Measurements from ENCODE around the gene KPTN. TPM values are rescaled to one million over a fixed set of nuclear protein-coding genes. Genes with fewer than 3 reads are reported as not detected.
A peak's percentile ranks its signal among the peaks of the same experiment; 100 is the strongest.

Gene KPTN
- total and polyA plus RNA-seq, 2 of the 13 experiments (the other 11 are each of a cell fraction or from before 2014, with no cell fraction given), result 9.1 to 13.3 TPM

GRCh38 chr19:47483800-47484690, at the start of gene KPTN (continued):
- TF ChIP-seq ZFP36 (IDR thresholded peaks at IDR 0.05; ENCODE audit: borderline replicate concordance, low read depth, low read length, partially characterized antibody), result no peak
- no peak for TF ChIP-seq ZNF383 (CRISPR knock-in tag; IDR thresholded peaks at IDR 0.05; ENCODE audit: borderline replicate concordance)
- TF ChIP-seq ZNF331 (CRISPR knock-in tag; IDR thresholded peaks at IDR 0.05), result no peak
- TF ChIP-seq ZNF460 (CRISPR knock-in tag; IDR thresholded peaks at IDR 0.05; ENCODE audit: borderline replicate concordance), result no peak
- peak; percentile 82; the same call in 1 of the 2 replicates for TF ChIP-seq KDM3A (CRISPR knock-in tag; IDR thresholded peaks at IDR 0.05; ENCODE audit: low read depth)
- TF ChIP-seq PATZ1 (CRISPR knock-in tag; IDR thresholded peaks at IDR 0.05), result peak; percentile 67
- TF ChIP-seq DR1 (CRISPR knock-in tag; IDR thresholded peaks at IDR 0.05), result 0 out of 2 replicates have a peak, but pooled peaks have one; percentile 43
- TF ChIP-seq ZBTB39 (CRISPR knock-in tag; IDR thresholded peaks at IDR 0.05), result no peak
- no peak for TF ChIP-seq ZNF7 (CRISPR knock-in tag; IDR thresholded peaks at IDR 0.05)
- no peak for TF ChIP-seq HDAC6 (IDR thresholded peaks at IDR 0.05; ENCODE audit: low read depth, low read length)
- TF ChIP-seq ZNF224 (CRISPR knock-in tag; IDR thresholded peaks at IDR 0.05), result no peak
- TF ChIP-seq RELA (CRISPR knock-in tag; IDR thresholded peaks at IDR 0.05), result no peak
- 0 out of 2 replicates have a peak, but pooled peaks have one; percentile 29 for TF ChIP-seq ARNTL (CRISPR knock-in tag; IDR thresholded peaks at IDR 0.05)
- TF ChIP-seq RBM39 (IDR thresholded peaks at IDR 0.05; ENCODE audit: low read depth, low read length, poor library complexity, severe bottlenecking), result peak; percentile 58
- TF ChIP-seq ZNF75D (CRISPR knock-in tag; IDR thresholded peaks at IDR 0.05; ENCODE audit: borderline replicate concordance), result no peak
- TF ChIP-seq ZNF33B (CRISPR knock-in tag; IDR thresholded peaks at IDR 0.05), result peak; percentile 29; the same call in 1 of the 2 replicates
- TF ChIP-seq SNAI1 (CRISPR knock-in tag; IDR thresholded peaks at IDR 0.05; ENCODE audit: borderline replicate concordance), result peak; percentile 73; the same call in 1 of the 2 replicates
- TF ChIP-seq PHF5A (CRISPR knock-in tag; IDR thresholded peaks at IDR 0.05; ENCODE audit: low read depth, unreplicated experiment), result no peak
- peak; percentile 19; the same call in 1 of the 2 replicates for TF ChIP-seq PHF21A (CRISPR knock-in tag; IDR thresholded peaks at IDR 0.05)
- peak; percentile 53; the same call in 1 of the 2 replicates for TF ChIP-seq SALL1 (CRISPR knock-in tag; IDR thresholded peaks at IDR 0.05)
- peak; percentile 57; the same call in 1 of the 2 replicates for TF ChIP-seq POGK (CRISPR knock-in tag; conservative IDR thresholded peaks at IDR 0.05)
- peak; percentile 57 for TF ChIP-seq TFDP2 (CRISPR knock-in tag; IDR thresholded peaks at IDR 0.05)
